ENCODE results near the gene BLTP2.
"Not testable (repeated sequence)": the region's sequence is repeated elsewhere in the genome, so short reads cannot be mapped to it uniquely, and the experiment has no call there.

BLTP2 gene

DNA sequence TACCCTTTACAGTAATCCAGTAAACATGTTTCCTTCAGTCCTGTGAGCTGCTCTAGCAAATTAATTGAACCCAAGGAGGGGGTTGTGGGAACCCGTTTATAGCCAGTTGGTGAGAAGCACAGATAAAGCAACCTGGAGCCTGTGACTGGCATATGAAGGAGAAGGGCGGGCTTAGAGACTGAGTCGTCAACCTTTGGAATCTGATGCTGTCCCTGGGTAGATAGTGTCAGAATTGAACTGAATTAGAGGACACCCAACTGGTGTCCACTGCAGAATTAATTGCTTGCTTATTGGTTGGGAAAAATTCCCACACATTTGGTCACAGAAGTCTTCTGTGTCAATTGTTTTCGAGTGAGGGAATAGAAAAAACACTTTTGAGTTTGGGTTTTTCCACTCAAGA is 18.1 kb downstream of the BLTP2 start:
- H3K27ac Mint-ChIP-seq = no peak overlapping the region
- H3K36me3 Mint-ChIP-seq (ENCODE audit: low read depth) = peaks cover 53% of the 10 kb centered on the region

DNA sequence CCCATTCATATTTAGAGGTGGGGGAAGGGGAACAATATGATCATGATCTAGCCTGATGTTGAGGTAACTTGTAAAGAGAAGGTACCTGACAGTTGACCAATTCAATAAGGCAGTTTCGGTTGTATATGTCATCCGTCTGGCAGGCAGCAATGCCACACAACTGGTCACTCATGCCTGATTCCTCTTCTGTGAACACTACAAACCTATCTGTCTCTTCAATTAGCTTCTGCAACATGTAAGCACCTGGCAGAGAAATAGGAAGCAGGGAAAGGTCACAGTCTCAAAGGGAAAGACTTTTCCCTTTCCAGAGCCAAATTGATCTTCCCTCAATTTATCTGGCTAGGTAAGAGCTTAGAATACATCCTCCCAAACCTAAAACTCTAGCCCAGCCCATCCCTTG is 20.8 kb downstream of the BLTP2 start:
- no peak overlapping the region for H3K4me3 Mint-ChIP-seq
- H3K9me3 Mint-ChIP-seq = no peaks in the 10 kb centered on the region
- H3K27me3 Mint-ChIP-seq (ENCODE audit: low read depth) = no peaks in the 10 kb centered on the region
- DNase-seq (ENCODE audit: low spot score) = no peak
- peaks cover 63% of the 10 kb centered on the region for H3K36me3 Mint-ChIP-seq (ENCODE audit: low read depth)
- no peak overlapping the region for H3K27ac Mint-ChIP-seq
- peaks cover 2% of the 10 kb centered on the region for H3K4me1 Mint-ChIP-seq (ENCODE audit: low read depth)

More for the DNA sequence above, 18.1 kb downstream of the BLTP2 start:
- Mint-ChIP-seq H3K4me3 (no peak overlapping the region), H3K4me1 (ENCODE audit: low read depth) (peaks cover 2% of the 10 kb centered on the region), H3K9me3 (no peaks in the 10 kb centered on the region), H3K27me3 (ENCODE audit: low read depth) (no peaks in the 10 kb centered on the region)
- DNase-seq (ENCODE audit: low spot score) = no peak

GRCh38 chr17:28623696-28624095 is 21.3 kb downstream of the BLTP2 start:
- Mint-ChIP-seq H3K4me1 (ENCODE audit: low read depth) (peaks cover 2% of the 10 kb centered on the region), H3K4me3 (no peak overlapping the region), H3K27me3 (ENCODE audit: low read depth) (no peaks in the 10 kb centered on the region), H3K36me3 (ENCODE audit: low read depth) (peaks cover 68% of the 10 kb centered on the region), H3K27ac (no peak overlapping the region), H3K9me3 (no peaks in the 10 kb centered on the region)
- no peak for DNase-seq (ENCODE audit: low spot score)

- Mint-ChIP-seq H3K27ac (no peak overlapping the region), H3K27me3 (ENCODE audit: low read depth) (no peaks in the 10 kb centered on the region), H3K4me3 (no peak overlapping the region), H3K9me3 (no peaks in the 10 kb centered on the region), H3K4me1 (ENCODE audit: low read depth) (no peaks in the 10 kb centered on the region), H3K36me3 (ENCODE audit: low read depth) (peaks cover 66% of the 10 kb centered on the region)
- DNase-seq (ENCODE audit: low spot score) = no peak
These were observed 22.8 kb downstream of the BLTP2 start for GRCh38 chr17:28622186-28622585.

- no peaks in the 10 kb centered on the region for H3K27me3 Mint-ChIP-seq (ENCODE audit: low read depth)
- H3K36me3 Mint-ChIP-seq (ENCODE audit: low read depth) = peaks cover 76% of the 10 kb centered on the region
- no peak overlapping the region for H3K27ac Mint-ChIP-seq
- H3K9me3 Mint-ChIP-seq = no peaks in the 10 kb centered on the region
- no peak for DNase-seq (ENCODE audit: low spot score)
- no peak overlapping the region for H3K4me3 Mint-ChIP-seq
- no peaks in the 10 kb centered on the region for H3K4me1 Mint-ChIP-seq (ENCODE audit: low read depth)
These were observed 24.9 kb downstream of the BLTP2 start for GRCh38 chr17:28620010-28620409.

DNA sequence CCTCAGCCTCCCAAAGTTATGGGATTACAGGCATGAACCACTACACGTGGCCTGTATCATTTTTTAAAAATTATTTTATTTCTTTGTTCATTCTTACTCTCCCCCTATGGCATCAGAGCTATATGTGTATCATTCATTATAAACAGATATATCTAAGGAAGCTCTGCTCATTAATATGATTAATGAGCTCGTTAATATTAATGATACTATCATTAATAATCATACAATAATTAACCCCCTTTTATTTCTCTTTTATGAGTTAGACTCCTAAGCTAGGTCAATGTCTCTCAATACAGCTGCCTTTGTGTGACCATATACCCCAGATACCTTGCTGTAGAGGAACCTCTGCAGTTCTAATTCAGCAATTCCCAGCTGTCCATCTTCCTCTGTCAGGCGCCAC is 26.5 kb downstream of the BLTP2 start:
- H3K9me3 Mint-ChIP-seq = no peaks in the 10 kb centered on the region
- H3K27ac Mint-ChIP-seq = no peak overlapping the region
- no peak for DNase-seq (ENCODE audit: low spot score)
- H3K36me3 Mint-ChIP-seq (ENCODE audit: low read depth) = peaks cover 77% of the 10 kb centered on the region
- no peak overlapping the region for H3K4me3 Mint-ChIP-seq
- H3K4me1 Mint-ChIP-seq (ENCODE audit: low read depth) = peaks cover 4% of the 10 kb centered on the region
- H3K27me3 Mint-ChIP-seq (ENCODE audit: low read depth) = no peaks in the 10 kb centered on the region

- H3K4me3 Mint-ChIP-seq = no peak overlapping the region
- peaks cover 4% of the 10 kb centered on the region for H3K4me1 Mint-ChIP-seq (ENCODE audit: low read depth)
- DNase-seq (ENCODE audit: low spot score) = no peak
- no peaks in the 10 kb centered on the region for H3K9me3 Mint-ChIP-seq
- H3K36me3 Mint-ChIP-seq (ENCODE audit: low read depth) = peaks cover 70% of the 10 kb centered on the region
- no peaks in the 10 kb centered on the region for H3K27me3 Mint-ChIP-seq (ENCODE audit: low read depth)
- no peak overlapping the region for H3K27ac Mint-ChIP-seq
These were observed 28.7 kb downstream of the BLTP2 start for GRCh38 chr17:28616281-28616680.

- Mint-ChIP-seq H3K27ac (no peak overlapping the region), H3K4me3 (no peak overlapping the region), H3K27me3 (ENCODE audit: low read depth) (no peaks in the 10 kb centered on the region), H3K4me1 (ENCODE audit: low read depth) (peaks cover 4% of the 10 kb centered on the region), H3K36me3 (ENCODE audit: low read depth) (peaks cover 67% of the 10 kb centered on the region), H3K9me3 (no peaks in the 10 kb centered on the region)
- no peak for DNase-seq (ENCODE audit: low spot score)
These were observed 29.6 kb downstream of the BLTP2 start for GRCh38 chr17:28615260-28615940.

DNA sequence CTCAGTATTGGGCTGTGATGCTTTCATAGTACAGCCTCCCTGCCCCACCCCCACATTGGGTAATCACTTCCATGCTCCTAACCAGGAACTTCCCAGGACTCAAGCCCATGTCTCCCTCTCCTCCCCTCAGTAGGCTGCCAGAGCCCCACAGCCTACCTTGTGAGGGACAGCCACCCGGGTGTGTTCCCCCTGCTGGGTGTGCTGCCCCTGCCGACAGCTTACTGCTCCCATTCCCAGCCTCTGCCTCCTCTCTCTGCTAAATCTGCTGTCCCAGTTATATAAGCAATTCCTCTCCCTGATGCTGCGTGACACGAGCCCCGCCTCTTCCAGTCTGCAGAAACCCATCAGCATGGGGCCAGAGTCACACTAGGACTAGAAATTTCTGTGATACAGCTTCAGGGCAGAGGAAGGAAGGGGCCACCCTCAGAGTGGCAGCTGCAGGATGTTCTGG is 31.0 kb downstream of the BLTP2 start, which contains the start of gene RSKR:
RSKR (minus strand) TSS at position 255 of the 451 bp plus-strand sequence; CDS start at position 231, 24 bp downstream.
- Mint-ChIP-seq H3K27me3 (ENCODE audit: low read depth) (no peaks in the 10 kb centered on the region), H3K27ac (peak within 1 kb of the TSS; percentile 21), H3K4me1 (ENCODE audit: low read depth) (peaks cover 4% of the 10 kb centered on the region), H3K4me3 (no peak within 1 kb of the TSS), H3K36me3 (ENCODE audit: low read depth) (peaks cover 61% of the 10 kb centered on the region), H3K9me3 (no peaks in the 10 kb centered on the region)
- no peak for DNase-seq (ENCODE audit: low spot score)

DNA sequence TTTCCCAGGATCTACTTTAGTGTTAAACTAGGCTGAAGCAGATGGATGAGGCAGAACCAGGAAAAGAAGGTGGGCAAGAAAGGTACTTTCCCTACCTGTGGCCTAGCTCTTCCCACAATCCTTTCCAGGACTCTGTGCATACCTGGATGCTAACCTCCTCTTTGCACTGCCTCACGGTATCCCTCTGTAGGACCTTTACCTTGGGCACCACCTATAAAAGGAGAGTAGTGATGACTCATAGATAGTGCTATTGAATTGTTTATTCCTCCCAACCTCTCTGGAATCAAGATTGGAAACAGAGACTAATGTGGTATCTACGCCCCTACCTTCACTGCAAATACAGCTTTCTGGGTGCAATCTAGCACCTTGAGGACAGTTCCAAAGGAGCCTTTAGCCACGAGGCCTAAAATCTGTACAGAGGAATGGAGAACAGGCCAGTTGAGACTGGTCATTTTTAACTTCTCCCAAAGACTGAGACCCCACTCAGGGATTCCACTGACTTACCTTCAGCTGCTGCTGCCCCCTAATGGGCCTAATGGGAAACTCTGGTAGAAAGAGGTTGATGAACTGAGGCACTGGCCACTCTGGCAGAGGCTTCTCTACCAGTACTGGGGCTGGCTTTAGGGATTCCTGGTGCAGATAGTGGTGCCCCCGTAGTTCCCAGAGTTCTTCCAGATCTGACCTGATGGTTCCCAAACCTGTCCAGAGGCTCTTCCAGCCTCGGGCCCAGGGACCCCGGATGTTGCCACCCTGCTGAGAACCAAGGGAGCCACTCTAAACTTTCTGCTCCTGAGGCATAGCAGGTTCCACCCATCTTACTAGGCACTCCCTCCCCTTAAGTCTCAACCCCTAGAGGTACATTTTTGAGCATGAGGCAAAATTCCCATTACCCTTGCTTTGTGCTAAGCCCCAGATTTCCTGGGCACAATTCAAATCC is 31.8 kb downstream of the BLTP2 start:
- Mint-ChIP-seq H3K27me3 (ENCODE audit: low read depth) (no peaks in the 10 kb centered on the region), H3K27ac (no peak overlapping the region), H3K4me3 (no peak overlapping the region), H3K4me1 (ENCODE audit: low read depth) (peaks cover 4% of the 10 kb centered on the region), H3K36me3 (ENCODE audit: low read depth) (peaks cover 56% of the 10 kb centered on the region), H3K9me3 (no peaks in the 10 kb centered on the region)
- no peak for DNase-seq (ENCODE audit: low spot score)

- Mint-ChIP-seq H3K36me3 (ENCODE audit: low read depth) (peaks cover 53% of the 10 kb centered on the region), H3K9me3 (no peaks in the 10 kb centered on the region), H3K4me1 (ENCODE audit: low read depth) (peaks cover 4% of the 10 kb centered on the region), H3K27me3 (ENCODE audit: low read depth) (no peaks in the 10 kb centered on the region), H3K4me3 (no peak overlapping the region), H3K27ac (no peak overlapping the region)
- no peak for DNase-seq (ENCODE audit: low spot score)
These were observed 32.4 kb downstream of the BLTP2 start for GRCh38 chr17:28612531-28612930.

DNA sequence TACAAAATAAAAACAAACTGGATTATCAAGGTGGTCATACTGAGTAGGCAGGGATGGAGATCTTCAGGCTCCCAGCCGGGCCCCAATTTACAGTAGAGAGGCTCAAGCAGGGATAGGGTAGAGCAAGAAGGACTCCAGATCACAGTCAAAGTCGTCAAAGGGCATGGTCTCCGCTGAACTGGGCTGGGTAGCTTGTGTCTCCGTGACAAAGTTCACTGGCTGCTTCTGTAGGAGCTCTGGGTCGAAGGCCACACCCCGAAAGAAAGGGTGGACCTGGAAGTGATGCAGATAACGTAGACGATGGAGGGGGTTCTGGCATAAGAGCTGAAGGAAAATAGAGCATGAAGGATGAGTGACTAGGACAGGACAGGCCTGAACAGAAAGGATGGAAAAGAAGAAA is 34.6 kb downstream of the BLTP2 start:
- no peaks in the 10 kb centered on the region for H3K9me3 Mint-ChIP-seq
- no peak overlapping the region for H3K4me3 Mint-ChIP-seq
- no peak for DNase-seq (ENCODE audit: low spot score)
- peaks cover 4% of the 10 kb centered on the region for H3K4me1 Mint-ChIP-seq (ENCODE audit: low read depth)
- H3K27me3 Mint-ChIP-seq (ENCODE audit: low read depth) = no peaks in the 10 kb centered on the region
- peaks cover 33% of the 10 kb centered on the region for H3K36me3 Mint-ChIP-seq (ENCODE audit: low read depth)
- peak overlapping the region; percentile 7 for H3K27ac Mint-ChIP-seq

- not testable (repeated sequence) for H3K4me3 Mint-ChIP-seq; H3K4me1 Mint-ChIP-seq (ENCODE audit: low read depth); H3K36me3 Mint-ChIP-seq (ENCODE audit: low read depth); H3K27ac Mint-ChIP-seq; H3K27me3 Mint-ChIP-seq (ENCODE audit: low read depth); H3K9me3 Mint-ChIP-seq; DNase-seq (ENCODE audit: low spot score)
These were observed 40.9 kb downstream of the BLTP2 start for GRCh38 chr17:28604031-28604430.
